Ovary (tissue), 3 donors: Measurements from ENCODE around the gene TPO.

Source experiments
- EP300 ChIP-seq: sonication (generic); formaldehyde crosslinking; IDR thresholded peaks from one replicate; pipeline ENCODE4 v1.6.1; 2017; ENCODE audit warnings: antibody characterized with exemption
- TF ChIP-seq, protein P1 (sequence below), 3 donors: fragments of 450-650 bp in 2 of 3; fragments of 200-600 bp in 1 of 3; IDR thresholded peaks; one replicate each; pipeline versions ENCODE4 v1.5.1 to v1.8.0; 2016 to 2022; ENCODE audit warnings: antibody characterized with exemption in 3 of 3, mild to moderate bottlenecking in 1 of 3
- donor health status: DM: no; HTN: no; CAD: no.

GRCh38 chr2:1413156-1413710 is at the start of gene TPO:
- no peak for TF ChIP-seq EP300
- TF ChIP-seq, protein P1, sequence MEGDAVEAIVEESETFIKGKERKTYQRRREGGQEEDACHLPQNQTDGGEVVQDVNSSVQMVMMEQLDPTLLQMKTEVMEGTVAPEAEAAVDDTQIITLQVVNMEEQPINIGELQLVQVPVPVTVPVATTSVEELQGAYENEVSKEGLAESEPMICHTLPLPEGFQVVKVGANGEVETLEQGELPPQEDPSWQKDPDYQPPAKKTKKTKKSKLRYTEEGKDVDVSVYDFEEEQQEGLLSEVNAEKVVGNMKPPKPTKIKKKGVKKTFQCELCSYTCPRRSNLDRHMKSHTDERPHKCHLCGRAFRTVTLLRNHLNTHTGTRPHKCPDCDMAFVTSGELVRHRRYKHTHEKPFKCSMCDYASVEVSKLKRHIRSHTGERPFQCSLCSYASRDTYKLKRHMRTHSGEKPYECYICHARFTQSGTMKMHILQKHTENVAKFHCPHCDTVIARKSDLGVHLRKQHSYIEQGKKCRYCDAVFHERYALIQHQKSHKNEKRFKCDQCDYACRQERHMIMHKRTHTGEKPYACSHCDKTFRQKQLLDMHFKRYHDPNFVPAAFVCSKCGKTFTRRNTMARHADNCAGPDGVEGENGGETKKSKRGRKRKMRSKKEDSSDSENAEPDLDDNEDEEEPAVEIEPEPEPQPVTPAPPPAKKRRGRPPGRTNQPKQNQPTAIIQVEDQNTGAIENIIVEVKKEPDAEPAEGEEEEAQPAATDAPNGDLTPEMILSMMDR (IDR thresholded peaks at IDR 0.05): no peak
